CD4-positive, alpha-beta T cell treated with Interleukin-15 for 4 hours (primary cell): ENCODE results near the gene DNAJC2.
"Not testable (repeated sequence)": the region's sequence is repeated elsewhere in the genome, so short reads cannot be mapped to it uniquely, and the experiment has no call there.

Experiments used
- DNase-seq: peaks from one replicate; pipeline ENCODE4 v3.0.0-alpha.2; 2020; ENCODE audit warnings: low spot score

The DNAJC2 gene

GRCh38 chr7:103266229-103266628 lies 78.3 kb downstream of the DNAJC2 start:
- DNase-seq = not testable (repeated sequence)

GRCh38 chr7:103264054-103264453 lies 80.5 kb downstream of the DNAJC2 start:
- not testable (repeated sequence) for DNase-seq
